Placental epithelial cell (primary cell): ENCODE results near the gene TRIM17. TPM values are rescaled to one million over a fixed set of nuclear protein-coding genes. Genes with fewer than 3 reads are reported as not detected.

Experiments
- small RNA-seq: library from RNA; depleted of rRNA; stranded (forward); fragments of <200 nt; gene quantifications from one replicate; pipeline ENCODE3, GENCODE V24; 2012
- total RNA-seq: library from RNA; depleted of rRNA; stranded (reverse); fragments of >200 nt; gene quantifications from 2 replicates; pipeline ENCODE4 v1.2.3, GENCODE V29; 2012

TRIM17 gene
- 3.1 and 3.9 TPM in 2 replicates for total RNA-seq

GRCh38 chr1:228416217-228416933, at the start of gene TRIM17:
TRIM17 (minus strand) TSS chr1:228416861; CDS start chr1:228415072, 1,789 bp downstream.

Small RNAs within 50 kb of the gene (small RNA-seq; reads per million reads assigned to genes)
- gene MIR4666A, result not detected

Other genes starting within 250 kb of the TRIM17 start
- 8.5 and 54.2 TPM in 2 replicates for gene OBSCN, start 208.8 kb downstream of the TRIM17 start, total RNA-seq
- 16.1 and 20.9 TPM in 2 replicates for gene TRIM11, start 10.0 kb downstream of the TRIM17 start, total RNA-seq
- 33.0 and 39.6 TPM in 2 replicates for gene RNF187, start 70.5 kb upstream of the TRIM17 start, total RNA-seq